ENCODE results near the gene SFMBT1.
A peak's percentile ranks its signal among the peaks of the same experiment; 100 is the strongest.
"Not testable (repeated sequence)": the region's sequence is repeated elsewhere in the genome, so short reads cannot be mapped to it uniquely, and the experiment has no call there.

The SFMBT1 gene

DNA sequence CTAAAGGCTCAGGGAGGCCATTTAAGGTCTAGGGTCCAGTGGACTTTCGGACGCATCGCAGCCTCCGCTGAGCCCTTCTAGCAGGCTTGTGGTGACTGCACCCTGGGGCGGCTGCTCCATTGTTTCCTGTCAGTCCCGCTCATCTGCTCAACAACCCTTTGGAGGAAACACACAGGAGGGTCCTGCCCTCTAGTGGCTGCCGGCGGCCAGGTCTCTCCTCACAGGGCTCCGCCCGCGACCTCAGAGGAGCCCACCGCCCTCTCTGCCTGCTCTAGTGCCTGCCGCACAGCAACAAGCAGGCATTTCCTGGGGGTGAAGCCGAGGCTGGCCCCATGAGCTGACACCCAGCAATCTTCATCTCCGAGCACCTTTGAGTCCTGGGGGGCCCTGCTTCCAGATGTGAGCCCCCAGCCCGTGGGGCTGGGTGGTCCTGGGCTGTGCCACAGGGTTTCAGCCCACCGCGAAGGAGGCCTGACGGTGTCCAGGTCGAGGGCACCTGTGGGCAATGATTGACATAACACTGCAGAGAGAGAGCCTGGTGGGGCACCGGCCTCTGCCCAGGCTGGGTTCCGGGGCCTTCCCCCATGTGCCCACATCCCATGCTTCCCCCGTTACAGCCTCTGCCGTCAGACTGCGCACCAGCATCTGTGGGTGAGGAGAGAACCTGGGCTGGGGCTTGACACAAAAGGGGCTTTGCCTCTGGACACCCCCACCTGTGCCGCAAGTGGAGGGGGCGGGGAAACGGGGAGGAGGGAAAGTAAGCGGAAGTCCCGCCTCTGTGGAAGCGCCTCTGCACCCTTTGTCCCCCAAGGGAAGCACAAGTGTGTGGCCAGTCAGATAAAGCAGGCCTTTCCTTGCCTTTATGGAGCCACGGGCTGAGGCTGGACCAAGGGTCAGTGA, 27.0 kb upstream of the SFMBT1 start:
- DNase-seq: peak; percentile 44

DNA sequence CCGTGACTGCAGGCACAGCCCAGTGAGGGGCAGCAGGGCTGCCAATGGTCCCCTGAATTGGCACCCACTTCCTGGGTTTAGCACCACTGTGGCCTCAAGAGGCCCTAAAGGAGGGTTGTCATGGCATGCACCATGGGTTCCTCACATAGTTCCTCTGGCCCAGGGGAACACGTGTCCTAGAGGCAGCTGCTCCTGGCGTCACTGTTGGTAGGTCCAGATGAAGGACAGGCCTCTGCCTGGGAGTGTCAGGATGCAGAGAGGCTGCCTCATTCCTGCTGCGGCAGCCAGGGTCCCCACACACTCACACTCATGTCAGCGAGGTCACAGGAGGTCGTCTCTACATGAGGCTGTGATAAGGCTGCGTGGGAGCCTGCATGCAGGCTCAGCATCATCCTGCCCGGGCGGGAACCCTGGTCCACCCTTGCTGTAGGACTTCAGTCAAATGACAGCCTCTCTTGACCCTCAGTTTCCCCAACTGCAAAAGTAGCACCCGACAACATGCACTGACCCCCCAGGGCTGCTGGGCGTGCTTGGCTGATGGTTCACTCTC, 26.1 kb upstream of the SFMBT1 start:
- no peak for DNase-seq

DNA sequence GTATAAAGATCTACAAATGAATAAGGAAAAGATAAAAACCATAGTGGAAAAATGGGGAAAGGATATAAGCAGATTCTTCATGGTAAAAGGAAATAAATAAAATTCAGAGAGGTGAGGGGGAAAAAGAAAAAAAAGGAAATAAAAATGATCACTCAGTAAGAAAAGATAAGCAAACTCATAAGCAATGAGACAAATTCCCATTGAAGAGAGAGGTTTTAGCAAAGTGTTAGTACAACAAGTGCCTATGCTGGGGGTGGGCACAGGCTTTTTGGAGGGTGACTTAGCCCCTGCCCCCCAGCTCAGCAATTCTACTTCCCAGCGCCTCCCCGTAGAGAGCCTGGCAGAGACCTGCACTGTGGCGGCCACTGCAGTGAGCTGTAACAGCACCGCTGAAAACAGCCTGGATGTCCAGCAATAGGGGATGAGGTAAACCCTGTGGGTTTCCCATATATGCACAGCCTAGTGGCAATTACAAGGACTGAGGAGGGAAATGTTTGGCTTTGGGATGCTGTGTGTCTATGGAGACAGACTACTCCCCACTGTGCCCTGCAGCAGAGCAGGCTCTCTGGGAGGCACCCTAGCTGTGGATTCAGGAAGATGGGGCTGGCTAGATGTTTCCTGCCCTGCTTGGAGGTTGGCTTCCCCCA, 23.7 kb upstream of the SFMBT1 start:
- DNase-seq: no peak

DNA sequence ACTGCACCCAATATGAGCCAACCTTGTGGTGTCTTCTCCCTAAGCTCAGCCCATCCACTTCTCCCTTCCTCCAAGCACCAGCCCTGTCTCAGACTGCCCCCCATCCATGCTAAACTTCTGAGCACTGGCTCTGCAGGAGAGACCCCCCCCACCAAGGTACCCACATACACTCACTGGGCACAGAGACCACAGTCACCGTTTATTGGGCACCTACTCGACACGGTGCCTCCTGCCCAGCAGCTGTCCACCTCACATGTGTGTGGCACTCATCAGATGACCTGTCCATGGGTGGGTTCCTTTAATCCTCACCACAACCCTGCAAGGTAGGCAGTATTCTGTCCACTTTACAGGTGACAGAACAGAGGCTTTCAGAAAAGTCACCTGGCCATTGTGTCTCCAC, 22.3 kb upstream of the SFMBT1 start:
- no peak for DNase-seq

DNA sequence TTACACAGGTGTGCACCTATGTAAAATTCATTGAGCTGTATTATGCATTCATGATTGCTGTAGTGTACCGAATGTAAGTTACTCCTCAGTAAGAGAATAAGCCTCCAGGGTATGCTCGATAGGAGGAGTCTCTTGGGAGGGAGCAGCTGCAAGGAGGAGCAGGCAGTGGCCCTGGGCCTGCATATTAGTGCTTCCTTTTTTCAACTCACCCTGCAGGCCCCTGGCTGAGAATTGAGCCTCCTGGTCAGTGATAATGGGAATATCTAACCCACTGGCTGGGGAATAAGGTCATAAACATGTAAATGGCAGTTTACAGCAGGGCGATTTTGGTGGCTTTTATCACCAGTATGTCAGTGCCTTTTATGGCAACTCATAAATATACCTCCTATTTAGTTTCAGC, 21.7 kb upstream of the SFMBT1 start:
- no peak for DNase-seq

DNA sequence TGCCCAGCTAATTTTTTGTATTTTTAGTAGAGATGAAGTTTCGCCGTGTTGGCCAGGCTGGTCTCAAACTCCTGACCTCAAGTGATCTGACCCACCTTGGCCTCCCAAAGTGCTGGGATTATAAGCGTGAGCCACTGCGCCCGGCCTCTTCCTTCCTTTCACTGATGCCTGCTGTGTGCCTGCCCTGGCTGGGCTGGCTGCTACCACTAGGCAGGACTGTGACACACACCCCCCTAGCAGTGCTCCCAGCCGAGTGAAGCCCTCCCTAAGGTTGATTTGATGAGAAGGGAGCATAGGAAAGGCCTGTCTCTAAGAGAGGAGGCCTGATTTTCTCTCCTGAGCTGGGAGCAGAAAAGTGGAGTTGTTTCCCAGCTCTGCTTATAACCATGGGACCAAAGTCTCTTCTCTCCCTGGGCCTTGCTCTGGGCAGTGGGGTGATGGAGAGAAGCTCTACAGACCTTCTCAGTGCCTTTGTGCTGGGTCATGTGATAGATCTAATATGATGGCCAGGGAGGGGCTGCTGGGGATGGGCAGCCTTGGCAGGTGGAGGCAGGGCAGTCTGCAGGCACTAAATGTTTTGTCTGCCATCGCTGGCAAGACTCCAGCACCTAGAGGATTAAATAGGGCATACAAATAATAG, 20.1 kb upstream of the SFMBT1 start:
- DNase-seq: no peak

DNA sequence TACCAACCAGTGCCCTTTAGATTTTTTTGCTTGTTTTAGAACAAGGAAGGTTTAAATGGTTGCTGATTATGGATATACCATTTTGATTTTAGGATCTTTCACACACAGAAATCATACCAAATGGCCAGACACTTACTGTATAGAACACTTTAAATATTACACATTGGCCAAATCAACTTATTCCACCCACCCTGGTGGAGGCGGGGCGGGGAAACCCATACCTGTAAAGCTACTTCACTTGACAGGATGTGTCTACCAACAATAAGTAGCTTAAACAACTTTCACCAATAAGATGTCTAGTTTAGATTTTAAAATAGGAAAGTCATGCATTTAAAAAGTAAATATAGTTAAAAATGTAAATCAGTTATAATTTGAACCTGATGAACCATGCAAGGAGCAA, 17.0 kb upstream of the SFMBT1 start:
- no peak for DNase-seq

DNA sequence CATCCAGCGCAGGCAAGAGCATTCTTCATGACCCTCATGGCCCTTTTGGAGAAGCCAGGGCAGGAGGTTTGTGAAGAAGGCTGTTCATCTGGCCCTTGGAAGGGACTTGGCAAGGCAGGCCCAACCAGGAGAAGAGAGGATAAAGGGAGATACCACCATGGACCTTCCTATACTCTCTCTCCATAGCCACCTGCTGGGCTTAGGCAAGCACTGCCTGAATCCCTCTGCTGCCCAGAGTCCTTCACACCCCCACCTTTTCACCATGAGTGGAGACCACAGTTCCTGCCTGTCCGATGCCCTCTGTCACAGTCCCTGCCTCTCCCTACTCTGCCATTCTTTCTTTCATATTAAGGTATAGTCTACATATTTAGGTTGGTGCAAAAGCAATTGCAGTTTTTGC, 10.6 kb upstream of the SFMBT1 start:
- DNase-seq: no peak

DNA sequence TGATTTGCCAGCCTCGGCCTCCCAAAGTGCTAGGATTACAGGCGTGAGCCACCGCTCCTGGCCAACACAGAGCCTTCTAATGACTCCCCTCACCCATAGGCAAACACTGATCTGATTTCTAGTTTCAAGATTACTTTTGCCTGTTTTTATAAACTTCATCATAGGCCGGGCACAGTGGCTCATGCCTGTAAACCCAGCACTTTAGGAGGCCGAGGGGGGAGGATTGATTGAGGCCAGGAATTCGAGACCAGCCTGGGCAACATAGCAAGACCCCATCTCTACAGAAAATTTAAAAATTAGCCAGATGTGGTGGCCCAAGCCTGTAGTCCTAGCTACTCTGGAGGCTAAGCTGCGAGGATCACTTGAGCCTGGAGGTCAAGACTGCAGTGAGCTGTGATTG, 8.4 kb upstream of the SFMBT1 start:
- not testable (repeated sequence) for DNase-seq

DNA sequence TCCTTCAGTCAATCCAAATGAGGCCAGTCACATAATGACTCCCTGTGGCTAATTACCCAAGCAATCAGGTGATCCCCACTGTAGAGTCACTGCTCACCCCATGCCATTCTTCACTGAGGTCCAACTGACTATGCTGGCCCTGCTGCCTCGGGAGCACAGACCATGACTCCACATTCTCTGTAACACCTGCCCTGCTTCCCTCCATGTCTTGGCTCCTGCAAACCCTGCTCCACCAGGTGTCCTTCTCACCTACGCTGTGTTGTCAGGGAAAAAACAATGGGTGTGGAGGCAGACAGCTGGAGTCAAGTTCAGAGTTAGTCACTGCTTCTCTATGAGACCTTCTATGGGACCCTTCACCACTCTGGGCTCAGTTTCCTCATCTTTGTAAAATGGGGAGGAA, 6.1 kb upstream of the SFMBT1 start:
- no peak for DNase-seq

DNA sequence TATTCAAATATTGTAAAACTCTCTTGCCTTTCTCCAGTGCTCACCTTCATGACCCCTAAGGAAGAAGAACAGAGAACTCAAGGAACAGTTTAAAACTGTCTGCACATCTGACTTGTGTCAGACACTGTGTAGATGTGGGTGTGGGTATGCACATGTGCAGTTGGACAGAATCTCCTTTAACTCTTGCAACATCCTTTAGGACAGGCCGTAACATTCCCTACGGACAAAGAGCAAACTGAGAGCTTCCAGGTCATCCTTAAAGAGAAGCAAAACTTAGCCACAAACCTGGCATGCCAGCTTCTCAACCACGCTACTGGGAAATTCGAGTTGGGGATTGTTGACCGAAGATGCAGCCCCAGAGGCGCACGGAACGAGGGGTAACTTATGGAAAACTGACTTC, 4.1 kb upstream of the SFMBT1 start:
- DNase-seq: no peak

DNA sequence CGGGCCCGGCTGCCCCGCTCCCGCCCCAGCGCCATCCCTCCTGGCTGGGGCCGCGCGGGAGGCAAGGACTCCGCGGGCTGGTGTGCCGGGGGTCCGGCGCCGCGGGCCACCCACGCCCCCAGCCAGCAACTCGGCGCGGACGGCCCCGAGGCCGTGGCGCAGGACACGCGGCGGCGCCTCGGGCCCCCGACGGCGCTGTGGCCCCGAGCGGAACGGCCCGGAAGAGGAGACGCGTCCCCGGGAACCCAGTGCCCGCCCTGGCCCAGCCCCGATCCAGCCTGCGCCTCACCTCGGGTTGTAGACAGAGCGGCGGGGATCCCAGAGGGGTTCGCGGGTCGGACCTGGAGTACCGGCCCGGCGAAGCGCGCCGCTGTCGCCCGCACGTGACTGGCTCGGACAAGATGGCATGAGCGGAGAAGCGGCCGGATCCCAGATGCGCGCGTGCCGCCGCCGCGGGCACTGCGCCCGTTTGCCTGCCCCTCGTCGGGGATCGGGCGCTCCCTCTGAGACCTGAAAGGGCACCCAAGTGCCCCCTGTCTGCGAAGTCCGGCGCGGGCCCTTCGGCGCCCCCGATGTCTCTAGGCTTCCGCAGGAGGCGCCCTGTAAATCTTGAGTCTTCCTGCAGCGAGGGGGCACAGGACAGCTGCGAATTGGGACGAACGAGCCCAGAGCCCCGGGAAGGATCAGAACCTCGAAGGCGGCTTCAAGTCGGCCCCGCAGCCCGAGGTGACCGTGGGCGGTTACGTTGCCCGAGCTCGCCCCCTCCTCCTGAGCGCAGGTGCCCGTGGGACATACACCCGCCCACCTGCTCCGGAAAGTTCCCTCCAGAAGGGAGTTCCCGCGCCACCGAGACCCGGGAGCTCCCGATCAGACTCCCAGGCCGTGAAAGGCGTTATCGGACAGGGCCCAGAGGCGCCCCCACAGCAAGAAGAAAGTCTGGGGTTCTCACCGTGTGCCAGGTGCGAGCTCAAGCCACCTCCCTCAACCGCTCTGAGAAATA, 598 bp upstream of the SFMBT1 start:
- peak; percentile 7 for DNase-seq

DNA sequence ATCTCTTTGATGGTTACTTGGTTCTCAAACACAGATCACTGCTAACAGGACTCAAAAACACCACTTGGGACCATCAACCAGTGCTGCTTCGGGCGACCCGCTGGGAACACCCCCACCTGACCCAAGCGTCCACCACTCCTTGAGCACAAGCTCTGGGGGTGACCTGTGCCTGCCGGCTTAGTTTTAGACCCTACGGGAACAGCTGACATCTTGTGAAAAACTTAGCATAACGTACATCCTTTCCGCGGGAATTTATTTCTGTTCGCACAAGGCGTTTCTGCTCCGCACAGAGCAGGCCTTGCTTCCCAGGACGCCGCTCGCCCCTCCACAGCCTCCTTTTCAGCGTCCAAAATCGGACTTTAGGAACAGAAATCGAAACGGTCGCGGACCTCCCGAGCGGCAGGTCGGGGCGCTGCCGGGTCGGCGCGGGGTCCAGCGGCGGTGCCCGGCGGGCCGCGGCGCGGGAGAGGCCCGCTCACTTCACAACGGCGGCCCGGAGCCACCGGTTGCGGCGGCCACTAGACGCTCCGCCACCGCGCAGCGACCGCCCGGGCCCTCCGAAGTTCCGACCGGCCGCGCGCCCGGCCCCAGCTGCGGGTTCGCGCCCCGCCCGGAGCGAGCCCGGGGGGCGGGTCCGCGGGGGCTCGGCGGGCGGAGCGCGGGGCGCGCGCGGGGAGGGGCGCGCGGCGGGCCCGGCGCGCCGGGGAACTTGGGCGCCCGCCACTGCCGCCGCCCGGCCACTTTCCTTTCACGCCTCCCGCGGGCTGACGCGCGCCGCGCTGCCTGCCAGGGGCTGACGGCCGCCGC, 959 bp downstream of the SFMBT1 start:
- no peak for DNase-seq

DNA sequence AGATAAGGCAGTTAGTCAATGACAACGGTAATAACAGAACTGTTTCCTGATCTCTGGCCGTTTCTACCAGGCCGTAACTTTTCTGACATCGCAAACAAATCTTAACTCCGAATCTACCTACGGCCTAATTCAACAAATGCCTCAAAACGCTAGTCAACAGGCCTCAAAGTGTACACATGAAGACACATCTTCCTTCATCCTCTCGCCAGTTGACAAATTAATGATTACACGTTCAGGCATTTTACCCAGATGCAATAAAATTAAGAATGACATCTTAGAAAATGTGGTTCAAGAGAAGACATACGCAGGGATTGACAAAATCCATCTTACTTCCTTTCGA, 1.5 kb downstream of the SFMBT1 start:
- DNase-seq: no peak

DNA sequence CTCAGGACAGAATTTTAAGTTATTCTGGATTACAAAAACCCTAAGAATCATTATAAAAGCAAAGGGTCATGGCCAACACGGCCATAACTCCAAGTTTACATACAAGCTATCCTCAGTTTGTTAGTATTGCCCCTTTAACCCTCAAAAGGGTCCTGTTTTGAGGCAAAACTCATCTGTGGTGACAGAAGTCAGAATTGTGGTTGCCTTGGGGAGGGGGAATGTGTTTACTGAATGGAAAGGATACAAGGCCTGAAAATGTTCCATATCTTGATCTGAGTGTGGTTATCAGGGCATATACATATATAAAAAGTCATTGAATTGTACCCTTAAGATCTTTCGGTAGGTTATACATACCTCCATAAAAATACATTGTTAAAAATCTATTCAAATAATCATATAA, 2.1 kb downstream of the SFMBT1 start:
- no peak for DNase-seq

DNA sequence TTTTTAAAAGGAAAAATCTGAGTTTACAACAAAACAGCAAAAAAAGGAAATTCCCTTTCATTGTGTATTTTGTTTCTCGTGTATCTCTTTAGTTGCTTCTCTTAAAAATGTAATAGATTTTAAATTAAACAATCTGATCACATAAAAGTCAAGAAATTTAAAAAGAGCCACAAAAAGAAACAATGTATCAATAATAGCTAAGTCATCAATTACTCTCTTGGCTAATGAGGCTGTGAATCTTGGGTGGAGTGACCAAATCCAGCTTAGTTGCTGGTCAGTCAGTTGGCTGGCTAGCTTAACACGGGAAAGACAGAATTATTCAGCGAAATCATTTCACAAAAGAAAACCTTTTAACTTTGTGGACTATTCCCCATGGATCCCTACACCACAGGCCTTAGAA, 3.2 kb downstream of the SFMBT1 start:
- no peak for DNase-seq

DNA sequence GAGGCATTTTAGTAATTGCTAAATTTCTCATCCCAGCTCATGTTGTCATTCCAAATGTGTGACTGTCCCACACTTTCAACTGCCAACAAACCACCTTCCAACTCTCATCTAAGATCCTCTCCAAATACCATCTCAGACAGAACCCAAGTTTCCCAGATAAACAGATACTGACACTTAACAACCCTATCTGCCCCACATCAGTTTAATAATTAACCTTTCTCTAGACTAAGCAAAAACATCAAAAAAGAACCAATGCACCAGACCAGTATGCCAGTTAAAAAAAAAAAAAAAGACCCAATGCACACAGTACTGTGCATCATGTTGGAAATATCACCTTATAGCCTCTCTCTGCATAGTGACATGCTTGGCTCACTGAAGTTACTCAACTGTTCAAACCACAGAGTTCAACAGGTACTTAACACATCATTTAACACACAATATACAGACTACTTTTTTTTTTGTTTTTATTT, 5.5 kb downstream of the SFMBT1 start:
- DNase-seq: no peak

DNA sequence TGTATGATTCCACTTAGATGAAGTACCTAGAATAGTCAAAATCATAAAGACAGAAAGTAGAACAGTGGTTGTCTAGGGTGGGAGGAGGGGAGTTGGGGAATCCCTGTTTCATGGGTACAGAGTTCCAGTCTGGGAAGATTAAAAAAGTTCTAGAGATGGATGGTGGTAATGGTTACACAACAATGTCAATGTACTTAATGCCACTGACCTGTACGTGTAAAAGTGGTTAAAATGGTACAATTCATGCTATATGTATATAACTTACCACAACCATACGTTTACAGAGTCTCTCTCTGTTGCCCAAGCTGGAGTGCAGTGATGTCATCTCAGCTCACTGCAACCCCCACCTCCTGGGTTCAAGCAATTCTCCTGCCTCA, 6.5 kb downstream of the SFMBT1 start:
- DNase-seq: no peak

DNA sequence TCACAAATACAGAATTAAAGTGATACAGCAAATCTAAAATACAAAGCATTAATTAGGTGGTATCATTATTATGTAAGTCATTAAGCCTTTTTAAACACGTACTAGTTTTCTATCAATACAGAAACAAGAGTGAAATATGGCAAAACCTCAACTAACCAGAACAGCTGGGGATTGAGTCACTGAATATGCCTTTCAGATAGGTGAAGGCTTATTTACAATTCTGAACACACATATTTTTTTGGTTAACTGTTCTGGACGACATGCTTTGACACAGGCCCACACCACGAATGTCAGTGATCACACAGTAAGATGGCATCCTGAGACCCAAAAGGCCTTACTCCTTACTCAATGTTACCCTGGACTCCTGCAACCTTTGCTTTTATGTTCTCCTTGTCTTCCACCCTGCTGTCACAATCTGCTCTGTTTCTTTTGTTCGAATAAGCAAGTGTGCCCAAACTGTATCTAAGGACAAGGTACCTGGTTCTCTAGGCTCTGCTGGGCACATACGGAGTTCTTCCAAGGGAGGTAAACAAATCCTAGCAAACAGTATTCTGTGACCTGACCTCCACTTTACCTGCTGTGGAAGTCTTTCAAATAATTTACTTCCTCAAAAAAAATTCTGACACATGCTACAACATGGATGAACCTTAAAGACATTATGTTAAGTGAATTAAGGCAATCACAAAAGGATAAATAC, 7.0 kb downstream of the SFMBT1 start:
- DNase-seq: no peak

DNA sequence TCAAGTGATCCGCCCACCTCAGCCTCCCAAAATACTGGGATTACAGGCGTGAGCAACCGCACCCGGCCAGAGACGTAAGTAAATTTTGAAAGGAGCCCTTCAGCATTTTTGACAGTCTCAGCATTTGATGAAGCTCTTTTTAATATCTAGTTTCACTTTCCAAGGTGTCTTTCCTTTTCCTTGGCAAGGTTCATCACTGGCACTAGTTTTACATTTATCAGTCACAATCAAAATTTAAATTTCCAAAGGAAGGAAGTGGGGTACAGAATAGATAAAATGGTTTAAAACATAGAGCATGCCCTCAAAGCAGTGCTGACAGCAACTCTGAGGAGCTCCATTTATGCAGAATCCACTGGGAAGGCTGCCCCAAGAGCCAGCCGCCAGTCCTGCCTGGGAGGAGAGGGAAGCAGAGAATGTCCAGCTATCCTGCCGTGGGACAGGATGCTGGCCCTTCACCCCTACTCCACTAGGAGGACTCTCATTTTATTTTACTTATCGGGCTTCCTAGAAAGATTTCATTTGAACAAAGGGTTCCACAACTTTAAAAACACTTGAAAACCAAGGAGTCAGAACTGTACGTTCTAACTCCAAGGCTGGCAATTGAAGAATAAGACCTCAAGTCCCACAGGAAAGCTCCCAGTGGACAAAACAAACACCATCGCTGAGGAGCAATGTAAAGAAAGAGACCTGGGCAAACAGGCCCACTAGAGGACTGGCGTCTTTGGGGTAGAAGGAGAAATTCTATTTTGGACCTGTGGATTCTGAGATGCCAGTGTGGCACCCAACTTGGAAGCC, 9.9 kb downstream of the SFMBT1 start:
- no peak for DNase-seq

Data from DMS79 treated with DMSO at 0.1 percent for 48 hours (cell line).